Testis (tissue), 2 donors: ENCODE results near the gene TMEM256.

Experiments used
- POLR2A ChIP-seq: fragments of 450-650 bp; IDR thresholded peaks from one replicate; pipeline ENCODE4 v1.6.1; 2017; ENCODE audit warnings: antibody characterized with exemption, mild to moderate bottlenecking, moderate library complexity
- TF ChIP-seq, protein P1 (sequence below), 3 experiments: fragments of 450-650 bp in 2 of 3; fragments of 200-600 bp in 1 of 3; sonication (generic) in 1 of 3; IDR thresholded peaks; one replicate each; pipeline ENCODE4 v1.5.1; 2016 to 2019; ENCODE audit warnings: antibody characterized with exemption in 3 of 3, mild to moderate bottlenecking in 2 of 3, moderate library complexity in 1 of 3

DNA sequence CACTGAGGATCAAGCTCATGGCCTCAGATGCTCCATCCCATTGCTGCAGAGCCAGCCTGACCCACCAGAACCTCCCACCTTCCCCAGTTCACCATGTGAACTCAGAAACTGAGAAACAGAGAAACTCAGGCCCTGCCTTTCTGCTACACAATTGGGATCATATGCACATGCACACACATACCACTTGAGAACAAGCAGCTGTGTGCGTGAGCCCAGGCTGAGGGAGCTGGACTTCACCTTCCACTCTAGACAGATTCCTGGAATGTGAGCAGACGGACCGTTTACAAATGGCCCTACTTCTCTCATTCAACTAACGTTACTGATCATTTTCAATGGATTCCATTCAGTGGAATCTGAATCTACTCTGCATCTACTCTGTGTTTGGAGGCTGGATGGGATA lies 19.8 kb upstream of the TMEM256 start:
- TF ChIP-seq, protein P1, sequence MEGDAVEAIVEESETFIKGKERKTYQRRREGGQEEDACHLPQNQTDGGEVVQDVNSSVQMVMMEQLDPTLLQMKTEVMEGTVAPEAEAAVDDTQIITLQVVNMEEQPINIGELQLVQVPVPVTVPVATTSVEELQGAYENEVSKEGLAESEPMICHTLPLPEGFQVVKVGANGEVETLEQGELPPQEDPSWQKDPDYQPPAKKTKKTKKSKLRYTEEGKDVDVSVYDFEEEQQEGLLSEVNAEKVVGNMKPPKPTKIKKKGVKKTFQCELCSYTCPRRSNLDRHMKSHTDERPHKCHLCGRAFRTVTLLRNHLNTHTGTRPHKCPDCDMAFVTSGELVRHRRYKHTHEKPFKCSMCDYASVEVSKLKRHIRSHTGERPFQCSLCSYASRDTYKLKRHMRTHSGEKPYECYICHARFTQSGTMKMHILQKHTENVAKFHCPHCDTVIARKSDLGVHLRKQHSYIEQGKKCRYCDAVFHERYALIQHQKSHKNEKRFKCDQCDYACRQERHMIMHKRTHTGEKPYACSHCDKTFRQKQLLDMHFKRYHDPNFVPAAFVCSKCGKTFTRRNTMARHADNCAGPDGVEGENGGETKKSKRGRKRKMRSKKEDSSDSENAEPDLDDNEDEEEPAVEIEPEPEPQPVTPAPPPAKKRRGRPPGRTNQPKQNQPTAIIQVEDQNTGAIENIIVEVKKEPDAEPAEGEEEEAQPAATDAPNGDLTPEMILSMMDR (IDR thresholded peaks at IDR 0.05) = no peak
- TF ChIP-seq POLR2A = no peak
